Effector memory CD4-positive, alpha-beta T cell (primary cell): Measurements from ENCODE around the gene TMEM236.

Experiments used
- DNase-seq, 3 donors: peaks; one replicate each; pipeline ENCODE4 v3.0.0-alpha.2; 2020
- H3K27ac ChIP-seq: 2 replicates; pipeline ENCODE4 v1.7.0; 2013; ENCODE audit warnings: mild to moderate bottlenecking, low read length, moderate library complexity; ENCODE audit not compliant: insufficient read depth, poor library complexity, severe bottlenecking
- H3K27me3 ChIP-seq: replicated peaks from 2 replicates; pipeline ENCODE4 v1.7.0; 2013; ENCODE audit warnings: mild to moderate bottlenecking, low read length; ENCODE audit not compliant: insufficient read depth, control insufficient read depth, poor library complexity, severe bottlenecking
- H3K36me3 ChIP-seq: 2 replicates; pipeline ENCODE4 v1.7.0; 2013; ENCODE audit warnings: mild to moderate bottlenecking, low read length, moderate library complexity; ENCODE audit not compliant: control insufficient read depth, insufficient read depth
- H3K4me1 ChIP-seq: 2 replicates; pipeline ENCODE4 v1.7.0; 2013; ENCODE audit warnings: low read length, mild to moderate bottlenecking; ENCODE audit not compliant: control insufficient read depth, insufficient read depth, poor library complexity, severe bottlenecking
- H3K4me3 ChIP-seq: 2 replicates; pipeline ENCODE4 v1.7.0; 2013; ENCODE audit warnings: low read length, low read depth, mild to moderate bottlenecking; ENCODE audit not compliant: insufficient read depth, poor library complexity, severe bottlenecking
- H3K9me3 ChIP-seq: 2 replicates; pipeline ENCODE4 v1.7.0; 2013; ENCODE audit warnings: mild to moderate bottlenecking, low read length, moderate library complexity; ENCODE audit not compliant: control insufficient read depth

The TMEM236 gene

DNA sequence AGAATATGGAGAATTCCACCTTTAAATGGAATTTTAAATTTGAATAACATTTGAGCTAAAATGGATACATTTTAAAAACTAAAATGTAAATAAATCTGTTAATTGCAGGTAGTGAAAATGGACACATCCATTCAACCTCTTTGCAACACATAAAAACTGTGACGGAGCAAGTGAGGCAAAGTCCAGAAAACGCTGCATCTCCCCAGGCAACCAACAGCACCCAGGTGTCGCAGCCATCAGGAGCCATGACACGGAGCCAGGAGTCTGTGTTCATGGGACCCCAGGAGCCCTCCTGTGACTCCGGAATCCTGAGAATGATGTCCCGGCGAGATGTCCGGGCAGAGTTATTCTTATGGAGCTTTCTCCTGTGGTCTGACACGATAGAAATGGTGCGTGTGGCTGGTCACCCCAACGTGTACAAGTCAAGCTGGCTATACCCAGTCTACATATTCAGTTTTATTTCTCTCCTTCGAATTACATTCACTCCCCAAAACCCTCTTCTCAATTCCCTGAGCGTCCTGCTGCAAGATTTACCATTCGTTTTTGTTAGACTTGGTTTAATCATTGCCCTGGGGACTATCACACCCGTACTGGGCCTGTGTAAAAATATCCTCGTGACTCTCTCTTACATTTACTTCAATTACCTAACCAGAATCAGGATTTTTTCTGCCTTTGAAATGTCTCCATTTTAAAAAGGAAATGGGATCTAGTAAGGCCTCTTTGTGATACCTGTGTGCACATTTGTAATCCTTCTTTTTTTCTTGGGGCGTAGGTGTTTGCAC lies 44.0 kb downstream of the TMEM236 start:
- Histone ChIP-seq H3K27ac (no peak overlapping the region), H3K9me3 (no peaks in the 10 kb centered on the region), H3K36me3 (no peaks in the 10 kb centered on the region), H3K27me3 (no peaks in the 10 kb centered on the region), H3K4me3 (no peak overlapping the region), H3K4me1 (no peaks in the 10 kb centered on the region)
- DNase-seq, result no peak

DNA sequence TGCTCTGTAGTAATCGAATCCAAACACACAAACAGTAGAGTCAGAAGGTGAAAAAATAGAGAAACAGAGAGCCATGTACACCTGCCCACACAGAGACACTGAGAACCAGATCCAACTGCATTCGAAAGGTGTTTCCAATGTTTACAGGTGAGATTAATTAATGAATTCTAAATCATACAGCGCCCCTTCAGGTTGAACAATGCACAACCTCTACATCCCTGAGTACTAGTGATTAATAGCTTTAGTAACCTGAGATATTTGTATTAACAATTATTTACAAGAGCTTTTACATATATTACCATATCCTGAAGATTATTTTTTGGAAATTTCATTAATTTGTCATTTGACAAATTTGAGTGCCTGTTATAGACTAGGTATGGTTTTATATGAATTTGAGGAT lies 49.5 kb downstream of the TMEM236 start:
- H3K27ac ChIP-seq, result no peak overlapping the region
- H3K9me3 ChIP-seq, result no peaks in the 10 kb centered on the region
- H3K27me3 ChIP-seq, result no peaks in the 10 kb centered on the region
- H3K4me1 ChIP-seq, result no peaks in the 10 kb centered on the region
- H3K36me3 ChIP-seq, result no peaks in the 10 kb centered on the region
- no peak for DNase-seq
- no peak overlapping the region for H3K4me3 ChIP-seq

DNA sequence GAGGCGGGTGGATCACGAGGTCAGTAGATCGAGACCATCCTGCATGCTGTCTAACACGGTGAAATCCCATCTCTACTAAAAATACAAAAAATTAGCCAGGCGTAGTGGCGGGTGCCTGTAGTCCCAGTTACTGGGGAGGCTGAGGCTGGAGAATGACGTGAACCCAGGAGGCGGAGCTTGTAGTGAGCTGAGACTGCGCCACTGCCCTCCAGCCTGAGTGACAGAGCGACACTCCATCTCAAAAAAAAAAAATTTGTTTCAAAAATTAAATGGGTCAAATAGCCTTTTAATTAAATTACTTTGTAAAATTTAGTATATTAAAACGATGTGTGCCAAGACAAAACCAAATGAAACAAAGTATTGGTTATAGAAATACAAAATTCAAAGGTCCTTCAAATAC lies 50.3 kb downstream of the TMEM236 start:
- DNase-seq, result no peak
- H3K27ac ChIP-seq, result no peak overlapping the region
- H3K4me3 ChIP-seq, result no peak overlapping the region
- H3K27me3 ChIP-seq, result no peaks in the 10 kb centered on the region
- no peaks in the 10 kb centered on the region for H3K4me1 ChIP-seq
- no peaks in the 10 kb centered on the region for H3K36me3 ChIP-seq
- H3K9me3 ChIP-seq, result no peaks in the 10 kb centered on the region

DNA sequence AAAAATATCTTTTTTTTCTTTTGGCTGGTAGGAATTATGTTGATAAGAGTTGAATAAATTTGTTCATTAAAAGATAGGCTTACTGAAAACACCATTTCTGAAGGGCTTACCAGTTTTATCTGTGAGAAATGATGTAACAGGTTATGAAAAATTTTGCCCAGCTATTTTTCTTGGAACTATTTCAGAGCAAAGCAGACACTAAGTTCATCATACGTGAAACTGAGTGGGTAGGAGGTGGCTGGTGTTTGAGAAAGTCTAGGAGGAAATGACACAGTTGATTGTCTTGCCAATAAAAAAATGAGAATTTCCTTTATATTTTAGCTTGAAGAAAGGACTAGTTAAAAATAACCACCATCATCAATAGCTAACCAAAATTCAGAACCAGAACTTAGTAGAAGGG lies 51.0 kb downstream of the TMEM236 start:
- Histone ChIP-seq H3K4me1 (no peaks in the 10 kb centered on the region), H3K27ac (no peak overlapping the region), H3K4me3 (no peak overlapping the region), H3K27me3 (no peaks in the 10 kb centered on the region), H3K9me3 (no peaks in the 10 kb centered on the region), H3K36me3 (no peaks in the 10 kb centered on the region)
- no peak for DNase-seq

DNA sequence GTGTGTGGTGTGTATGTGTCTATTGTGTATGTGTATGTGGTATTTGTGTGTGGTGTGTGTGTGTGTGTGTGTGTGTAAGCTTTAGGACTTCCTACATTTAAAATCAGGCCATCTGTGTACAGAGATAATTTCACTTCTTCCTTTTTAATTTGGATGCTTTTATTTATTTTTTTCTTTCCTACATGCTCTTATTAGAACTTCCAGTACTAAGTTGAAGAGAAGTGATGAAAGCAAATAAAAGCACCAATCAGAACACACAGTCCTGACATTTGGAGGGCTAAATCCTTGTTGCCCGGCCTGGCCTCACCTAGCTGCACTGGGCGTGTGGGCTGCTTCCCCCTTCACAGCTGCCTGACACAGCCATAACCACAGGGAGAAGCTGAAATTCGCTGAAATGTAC lies 53.3 kb downstream of the TMEM236 start:
- no peak for DNase-seq
- Histone ChIP-seq H3K27me3 (no peaks in the 10 kb centered on the region), H3K4me1 (no peaks in the 10 kb centered on the region), H3K36me3 (no peaks in the 10 kb centered on the region), H3K4me3 (no peak overlapping the region), H3K9me3 (no peaks in the 10 kb centered on the region), H3K27ac (no peak overlapping the region)

DNA sequence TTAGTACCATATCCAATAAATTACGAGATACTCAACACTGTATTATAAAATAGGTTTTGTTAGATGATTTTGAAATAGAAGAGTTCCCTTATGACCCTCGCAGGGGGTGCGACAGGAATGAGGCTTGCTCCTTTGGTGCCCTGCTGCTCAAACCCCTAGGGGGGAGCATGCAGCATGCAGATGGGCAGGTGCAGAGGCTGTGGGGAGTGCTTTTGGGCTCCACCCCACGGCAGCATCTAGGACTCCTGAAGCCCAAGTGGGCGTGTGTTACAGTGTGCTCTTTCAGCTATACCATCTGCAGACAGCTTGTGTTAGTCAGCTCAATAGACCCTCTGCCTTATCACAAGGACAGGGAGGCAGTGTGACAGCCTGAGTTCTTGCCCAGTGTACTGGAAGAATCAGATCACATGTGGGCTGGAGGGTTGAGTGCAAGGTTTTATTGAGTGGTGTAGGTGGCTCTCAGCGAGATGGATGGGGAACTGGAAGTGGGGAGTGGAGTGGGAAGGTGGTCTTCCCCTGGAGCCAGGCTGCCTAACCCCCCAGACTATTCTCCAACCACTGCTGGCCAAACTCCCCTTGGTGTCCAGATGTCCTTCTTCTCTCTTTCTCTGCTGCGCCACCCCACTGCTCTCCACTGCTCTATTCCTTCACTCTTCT lies 54.0 kb downstream of the TMEM236 start:
- no peak for DNase-seq
- Histone ChIP-seq H3K27ac (no peak overlapping the region), H3K4me1 (no peaks in the 10 kb centered on the region), H3K4me3 (no peak overlapping the region), H3K36me3 (no peaks in the 10 kb centered on the region), H3K27me3 (no peaks in the 10 kb centered on the region), H3K9me3 (no peaks in the 10 kb centered on the region)

DNA sequence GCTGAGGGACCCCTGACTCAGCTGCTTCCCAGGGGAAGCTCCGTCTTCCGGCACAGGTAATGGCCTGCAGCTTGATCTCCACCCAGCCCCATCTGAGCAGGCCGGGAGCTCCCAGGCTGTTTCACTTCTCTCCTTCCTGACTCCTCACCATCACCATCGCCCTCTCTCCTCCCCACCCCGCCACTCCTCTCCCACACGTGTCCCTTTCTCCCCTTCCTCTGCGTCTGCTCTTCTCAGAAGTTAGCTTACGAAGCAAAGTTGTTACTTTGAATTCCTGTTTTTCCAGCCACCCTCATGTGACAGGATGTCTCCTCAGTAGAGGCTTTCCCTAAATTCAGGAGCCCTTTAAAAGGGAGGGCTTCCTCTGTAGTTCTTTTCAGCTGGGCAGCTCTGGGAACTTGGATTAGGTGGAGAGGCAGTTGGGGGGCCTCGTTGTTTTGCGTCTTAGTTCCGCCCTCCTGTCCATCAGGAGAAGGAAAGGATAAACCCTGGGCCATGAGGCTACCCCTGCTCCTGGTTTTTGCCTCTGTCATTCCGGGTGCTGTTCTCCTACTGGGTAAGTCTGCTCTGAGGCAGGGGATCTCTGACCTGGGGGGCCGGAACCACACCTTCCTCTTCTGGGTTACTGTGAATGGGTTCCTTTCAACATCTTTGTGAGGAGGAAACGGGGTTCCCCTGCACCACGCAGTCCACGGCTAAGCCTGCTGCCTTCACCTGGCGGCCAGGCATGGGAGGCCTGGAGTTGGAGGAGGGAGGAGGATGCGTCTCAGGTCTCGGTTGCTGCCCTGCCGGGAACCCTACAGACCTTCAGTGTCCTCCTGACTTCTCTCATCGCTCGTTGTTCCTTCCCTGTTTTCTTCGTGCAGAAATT lies 57.2 kb downstream of the TMEM236 start, which contains the start of gene MRC1:
Gene MRC1 (plus strand): TSS at position 378 of the 871 bp plus-strand sequence. CDS start 118 bp downstream, at position 496.
- no peaks in the 10 kb centered on the region for H3K9me3 ChIP-seq
- H3K27me3 ChIP-seq, result no peaks in the 10 kb centered on the region
- no peak for DNase-seq
- H3K4me3 ChIP-seq, result no peak within 1 kb of the TSS
- H3K36me3 ChIP-seq, result no peaks in the 10 kb centered on the region
- H3K4me1 ChIP-seq, result no peaks in the 10 kb centered on the region
- H3K27ac ChIP-seq, result no peak within 1 kb of the TSS

DNA sequence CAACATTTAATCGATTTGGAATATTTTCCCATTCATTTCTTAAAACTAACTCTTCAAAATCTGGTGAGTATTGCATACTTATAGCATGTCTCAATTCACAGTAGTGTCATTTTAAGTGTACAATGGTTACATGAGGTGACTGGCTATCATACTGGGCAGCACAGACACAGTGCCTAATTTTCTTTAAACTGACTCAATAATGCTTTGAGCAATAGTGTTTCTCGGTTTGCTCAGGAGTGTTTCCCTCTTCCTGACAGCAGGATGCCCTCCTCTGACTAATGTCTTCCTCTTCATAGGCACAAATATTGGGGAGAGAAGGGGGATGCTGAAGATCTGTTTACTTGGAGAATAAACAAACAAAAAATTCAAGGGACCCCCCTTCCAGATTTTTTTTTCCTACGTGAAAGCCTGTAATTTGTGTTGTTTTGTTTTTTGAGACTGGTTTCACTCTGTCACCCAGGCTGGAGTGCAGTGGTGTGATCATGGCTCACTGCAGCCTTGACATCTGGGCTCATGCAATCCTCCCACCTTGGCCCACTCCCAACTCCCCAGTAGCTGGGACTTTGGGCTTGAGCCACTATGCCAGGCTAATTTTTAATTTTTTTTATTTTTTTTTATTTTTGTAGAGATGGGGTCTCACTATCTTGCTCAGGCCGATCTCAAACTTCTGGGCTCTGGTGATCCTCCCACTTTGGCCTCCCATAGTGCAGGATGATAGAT lies 59.3 kb downstream of the TMEM236 start:
- DNase-seq, result no peak
- Histone ChIP-seq H3K27me3 (no peaks in the 10 kb centered on the region), H3K36me3 (no peaks in the 10 kb centered on the region)

DNA sequence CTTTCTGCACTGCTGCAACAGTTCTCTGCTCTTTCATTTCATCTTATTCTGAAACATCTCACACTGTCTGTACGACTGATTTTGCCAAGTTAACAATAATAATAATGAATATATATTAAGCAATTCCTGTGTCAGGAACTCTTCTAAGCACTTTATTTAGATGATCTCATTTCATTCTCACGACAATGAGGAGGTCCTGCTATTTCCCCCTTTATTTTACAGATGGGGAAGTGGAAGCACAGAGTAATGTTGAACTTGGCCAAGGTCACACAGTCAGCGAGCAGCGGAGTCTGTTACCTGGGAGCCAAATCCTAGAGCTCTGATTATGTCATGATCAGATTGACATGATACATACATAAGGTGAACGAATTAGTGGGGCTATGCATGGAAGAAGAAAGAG lies 63.0 kb downstream of the TMEM236 start:
- DNase-seq, result no peak
- H3K36me3 ChIP-seq, result no peaks in the 10 kb centered on the region

More for the DNA sequence above, 59.3 kb downstream of the TMEM236 start:
- Histone ChIP-seq H3K9me3 (no peaks in the 10 kb centered on the region), H3K27ac (no peak overlapping the region), H3K4me1 (no peaks in the 10 kb centered on the region), H3K4me3 (no peak overlapping the region)

More for the DNA sequence above, 63.0 kb downstream of the TMEM236 start:
- H3K4me3 ChIP-seq, result no peak overlapping the region
- H3K4me1 ChIP-seq, result no peaks in the 10 kb centered on the region
- H3K27me3 ChIP-seq, result no peaks in the 10 kb centered on the region
- no peak overlapping the region for H3K27ac ChIP-seq
- H3K9me3 ChIP-seq, result no peaks in the 10 kb centered on the region
